GM23338 (cell line): ENCODE results near the gene RNFT2. TPM values are rescaled to one million over a fixed set of nuclear protein-coding genes. Genes with fewer than 3 reads are reported as not detected.

Source experiments
- ATAC-seq: fragments of 200-7000 bp; cut with Tn5 transposase; 3 replicates; pipeline ENCODE4 v1.9.1; 2020
- DNase-seq: peaks from one replicate; pipeline ENCODE4 v3.0.0-alpha.2; 2015; ENCODE audit warnings: low spot score
- H2AFZ ChIP-seq: fragments of 200-600 bp; sonication (generic); 2 replicates; pipeline ENCODE4 v1.8.0; 2016; ENCODE audit warnings: antibody characterized with exemption, mild to moderate bottlenecking, moderate library complexity
- H3F3A ChIP-seq: fragments of 200-600 bp; sonication (generic); replicated peaks from 2 replicates; pipeline ENCODE4 v1.8.0; 2017; ENCODE audit warnings: antibody characterized with exemption, mixed run types, low read depth
- H3K27ac ChIP-seq: fragments of 200-600 bp; sonication (generic); 2 replicates; pipeline ENCODE4 v1.6.1; 2016; ENCODE audit warnings: low read depth
- H3K27me3 ChIP-seq: fragments of 200-600 bp; sonication (generic); 2 replicates; pipeline ENCODE4 v1.8.0; 2016; ENCODE audit warnings: mild to moderate bottlenecking, mixed run types, moderate library complexity; ENCODE audit not compliant: insufficient read depth
- H3K36me3 ChIP-seq: fragments of 200-600 bp; sonication (generic); 2 replicates; pipeline ENCODE4 v1.8.0; 2016; ENCODE audit warnings: mild to moderate bottlenecking; ENCODE audit not compliant: insufficient read depth
- H3K4me1 ChIP-seq: fragments of 200-600 bp; sonication (generic); 2 replicates; pipeline ENCODE4 v1.8.0; 2016; ENCODE audit warnings: mild to moderate bottlenecking, moderate library complexity; ENCODE audit not compliant: insufficient read depth
- H3K4me2 ChIP-seq: fragments of 200-600 bp; sonication (generic); 2 replicates; pipeline ENCODE4 v1.7.1; 2017; ENCODE audit warnings: mixed run types
- H3K4me3 ChIP-seq: fragments of 200-600 bp; sonication (generic); 2 replicates; pipeline ENCODE4 v1.6.1; 2016; ENCODE audit warnings: mixed run types
- H3K79me2 ChIP-seq: fragments of 200-600 bp; sonication (generic); replicated peaks from 2 replicates; pipeline ENCODE4 v1.8.0; 2017; ENCODE audit warnings: mild to moderate bottlenecking; ENCODE audit not compliant: insufficient read depth
- H3K9me2 ChIP-seq: fragments of 200-600 bp; sonication (generic); 2 replicates; pipeline ENCODE4 v1.8.0; 2017; ENCODE audit not compliant: insufficient read depth
- H4K20me1 ChIP-seq: fragments of 200-600 bp; sonication (generic); replicated peaks from 2 replicates; pipeline ENCODE4 v1.8.0; 2017; ENCODE audit warnings: mild to moderate bottlenecking; ENCODE audit not compliant: insufficient read depth
- H3K27ac Mint-ChIP-seq: 2 replicates; pipeline ENCODE4 v1.8.0; 2020; ENCODE audit warnings: inconsistent platforms, mild to moderate bottlenecking, moderate library complexity, mixed read lengths
- H3K27me3 Mint-ChIP-seq: 3 replicates; pipeline ENCODE4 v1.8.0; 2022; ENCODE audit warnings: low read depth, mild to moderate bottlenecking, moderate library complexity, mixed read lengths, inconsistent platforms; ENCODE audit not compliant: insufficient read depth, poor library complexity
- H3K36me3 Mint-ChIP-seq: 3 replicates; pipeline ENCODE4 v1.8.0; 2021; ENCODE audit warnings: low read depth, mild to moderate bottlenecking, inconsistent platforms, moderate library complexity, mixed read lengths
- H3K4me1 Mint-ChIP-seq: 3 replicates; pipeline ENCODE4 v1.8.0; 2020; ENCODE audit warnings: mild to moderate bottlenecking, inconsistent platforms, mixed read lengths
- H3K4me3 Mint-ChIP-seq: 3 replicates; pipeline ENCODE4 v1.8.0; 2021; ENCODE audit warnings: moderate library complexity, mild to moderate bottlenecking, inconsistent platforms, mixed read lengths
- H3K9me3 Mint-ChIP-seq: 3 replicates; pipeline ENCODE4 v1.8.0; 2020; ENCODE audit warnings: moderate library complexity, mild to moderate bottlenecking, inconsistent platforms, mixed read lengths
- CREB1 ChIP-seq: fragments of 250-450 bp; sonication (Bioruptor Pico); IDR thresholded peaks from 2 replicates; pipeline ENCODE4 v1.5.0; 2020; ENCODE audit warnings: low read depth, mild to moderate bottlenecking, moderate library complexity
- EZH2phosphoT487 ChIP-seq: fragments of 200-600 bp; sonication (generic); IDR thresholded peaks from one replicate; pipeline ENCODE4 v1.8.1; 2018; ENCODE audit warnings: antibody characterized with exemption; ENCODE audit not compliant: unreplicated experiment
- JUNB ChIP-seq: IDR thresholded peaks from one replicate; pipeline ENCODE4 v1.6.1; 2016; ENCODE audit warnings: antibody characterized with exemption; ENCODE audit not compliant: unreplicated experiment
- STAT1 ChIP-seq: IDR thresholded peaks from one replicate; pipeline ENCODE4 v1.6.1; 2016; ENCODE audit warnings: antibody characterized with exemption; ENCODE audit not compliant: unreplicated experiment
- polyA plus RNA-seq: library from polyadenylated mRNA; unstranded; fragments of >200 nt; fragmentation: Nextera tagmentation; extraction: Ambion mirVana; gene quantifications from 2 replicates; pipeline ENCODE4 v1.2.1, GENCODE V29; 2016
- total RNA-seq: library from RNA; depleted of rRNA; stranded (reverse); fragments of >200 nt; shearing (Covaris generic); gene quantifications from 2 replicates; pipeline ENCODE4 v1.2.3, GENCODE V29; 2014
- TF ChIP-seq, protein P1 (sequence below): IDR thresholded peaks from one replicate; pipeline ENCODE4 v1.6.1; 2018; ENCODE audit warnings: antibody characterized with exemption; ENCODE audit not compliant: unreplicated experiment
- TF ChIP-seq, protein P2 (sequence below), 2 experiments: fragments of 200-600 bp in 1 of 2; sonication (generic) in 1 of 2; conservative IDR thresholded peaks; 2 replicates each; pipeline versions ENCODE4 v1.5.1 to v1.6.1; 2016 to 2017; ENCODE audit warnings: antibody characterized with exemption in 2 of 2, low read depth in 2 of 2, mild to moderate bottlenecking in 2 of 2, moderate library complexity in 1 of 2
- TF ChIP-seq, protein P3 (sequence below): fragments of 250-450 bp; sonication (Bioruptor Pico); IDR thresholded peaks from 2 replicates; pipeline ENCODE4 v1.5.0; 2020; ENCODE audit warnings: mild to moderate bottlenecking, moderate library complexity

RNFT2 gene
- total and polyA plus RNA-seq, 2 experiments from 2014 or later: 19.3 to 22.9 TPM

DNA sequence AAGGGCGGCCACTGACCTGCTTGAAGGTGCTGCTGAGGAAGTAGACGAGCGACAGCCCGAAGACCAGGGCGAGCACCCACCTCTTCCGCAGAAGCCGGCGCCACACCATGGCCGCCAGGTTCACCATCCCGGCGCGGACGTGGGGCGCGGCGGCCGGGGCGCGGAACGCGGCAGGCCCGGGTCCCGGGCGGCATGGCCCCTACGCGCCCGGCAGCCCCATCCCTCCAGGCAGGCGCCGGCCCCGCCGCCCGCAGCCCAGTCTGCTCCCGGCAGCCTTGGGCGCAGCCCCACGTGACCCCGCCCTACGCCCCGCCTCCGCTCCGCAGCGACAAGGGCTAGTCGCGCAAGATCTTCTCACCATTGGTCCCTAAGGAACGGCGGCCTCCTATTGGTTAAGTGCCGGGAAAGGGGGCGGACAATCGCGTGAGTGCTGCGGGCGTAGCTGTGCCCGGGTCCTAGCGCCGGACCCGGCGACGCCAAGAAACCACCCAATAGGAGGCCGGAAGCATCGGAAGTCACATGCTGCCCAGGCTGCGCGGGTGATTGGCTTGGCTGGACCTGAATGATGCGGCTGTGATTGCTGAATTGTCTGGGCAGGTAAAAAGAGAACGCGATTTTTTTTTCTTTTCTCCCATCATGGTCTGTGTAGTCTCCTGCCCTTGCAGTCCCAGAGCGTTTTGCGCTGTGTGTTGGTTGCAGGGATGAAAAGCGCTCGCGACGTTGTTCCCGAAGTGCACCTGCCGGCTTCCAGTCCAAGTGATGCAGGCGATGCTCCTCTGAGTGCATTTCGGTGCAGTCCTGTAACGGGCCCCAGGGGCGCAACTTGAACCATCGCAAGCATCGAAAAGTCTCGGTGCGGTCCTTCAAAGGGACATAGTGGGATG lies at the start of gene RNFT2, which contains the start of gene SPRING1 (continued):
- TF ChIP-seq, protein P1, sequence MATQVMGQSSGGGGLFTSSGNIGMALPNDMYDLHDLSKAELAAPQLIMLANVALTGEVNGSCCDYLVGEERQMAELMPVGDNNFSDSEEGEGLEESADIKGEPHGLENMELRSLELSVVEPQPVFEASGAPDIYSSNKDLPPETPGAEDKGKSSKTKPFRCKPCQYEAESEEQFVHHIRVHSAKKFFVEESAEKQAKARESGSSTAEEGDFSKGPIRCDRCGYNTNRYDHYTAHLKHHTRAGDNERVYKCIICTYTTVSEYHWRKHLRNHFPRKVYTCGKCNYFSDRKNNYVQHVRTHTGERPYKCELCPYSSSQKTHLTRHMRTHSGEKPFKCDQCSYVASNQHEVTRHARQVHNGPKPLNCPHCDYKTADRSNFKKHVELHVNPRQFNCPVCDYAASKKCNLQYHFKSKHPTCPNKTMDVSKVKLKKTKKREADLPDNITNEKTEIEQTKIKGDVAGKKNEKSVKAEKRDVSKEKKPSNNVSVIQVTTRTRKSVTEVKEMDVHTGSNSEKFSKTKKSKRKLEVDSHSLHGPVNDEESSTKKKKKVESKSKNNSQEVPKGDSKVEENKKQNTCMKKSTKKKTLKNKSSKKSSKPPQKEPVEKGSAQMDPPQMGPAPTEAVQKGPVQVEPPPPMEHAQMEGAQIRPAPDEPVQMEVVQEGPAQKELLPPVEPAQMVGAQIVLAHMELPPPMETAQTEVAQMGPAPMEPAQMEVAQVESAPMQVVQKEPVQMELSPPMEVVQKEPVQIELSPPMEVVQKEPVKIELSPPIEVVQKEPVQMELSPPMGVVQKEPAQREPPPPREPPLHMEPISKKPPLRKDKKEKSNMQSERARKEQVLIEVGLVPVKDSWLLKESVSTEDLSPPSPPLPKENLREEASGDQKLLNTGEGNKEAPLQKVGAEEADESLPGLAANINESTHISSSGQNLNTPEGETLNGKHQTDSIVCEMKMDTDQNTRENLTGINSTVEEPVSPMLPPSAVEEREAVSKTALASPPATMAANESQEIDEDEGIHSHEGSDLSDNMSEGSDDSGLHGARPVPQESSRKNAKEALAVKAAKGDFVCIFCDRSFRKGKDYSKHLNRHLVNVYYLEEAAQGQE: no peak

DNA sequence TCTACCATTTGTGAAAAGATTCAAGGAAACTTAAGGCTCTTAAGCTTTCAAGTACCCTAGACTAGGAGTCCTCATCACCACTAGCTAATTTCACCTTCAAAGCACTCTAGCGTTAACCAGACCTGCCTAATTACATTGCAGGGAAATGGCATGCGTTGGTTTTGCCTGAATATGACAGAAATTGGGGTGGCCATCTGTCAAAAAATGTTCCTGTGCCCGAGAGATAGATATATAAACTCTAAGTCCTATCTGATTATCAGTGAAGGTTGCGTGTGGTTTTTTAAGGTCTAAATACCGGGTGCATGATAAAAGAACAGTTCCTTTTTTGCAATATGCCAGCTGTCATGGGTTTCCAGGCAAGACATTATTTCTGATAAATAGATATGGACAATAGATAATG lies 48.6 kb upstream of the RNFT2 start:
- Histone ChIP-seq H3K4me2 (no peak overlapping the region), H4K20me1 (no peaks in the 10 kb centered on the region), H3K36me3 (no peaks in the 10 kb centered on the region), H3K9me2 (no peaks in the 10 kb centered on the region), H3F3A (no peaks in the 10 kb centered on the region), H2AFZ (no peak overlapping the region), H3K4me3 (no peak overlapping the region), H3K4me1 (peaks cover 18% of the 10 kb centered on the region), H3K79me2 (no peaks in the 10 kb centered on the region), H3K27ac (no peak overlapping the region), H3K27me3 (peaks cover 10% of the 10 kb centered on the region)
- H3K36me3 Mint-ChIP-seq: no peaks in the 10 kb centered on the region; the same call in 2 of the 3 replicates
- peaks cover 4% of the 10 kb centered on the region; the same call in 1 of the 3 replicates for H3K9me3 Mint-ChIP-seq
- H3K27ac Mint-ChIP-seq: no peak overlapping the region
- DNase-seq (no peak), ATAC-seq (no peak)
- no peak overlapping the region for H3K4me3 Mint-ChIP-seq
- peaks cover 19% of the 10 kb centered on the region for H3K4me1 Mint-ChIP-seq
- peaks cover 20% of the 10 kb centered on the region for H3K27me3 Mint-ChIP-seq
- TF ChIP-seq JUNB (no peak), STAT1 (no peak), CREB1 (CRISPR knock-in tag) (no peak), EZH2phosphoT487 (no peak)
- TF ChIP-seq, protein P2, sequence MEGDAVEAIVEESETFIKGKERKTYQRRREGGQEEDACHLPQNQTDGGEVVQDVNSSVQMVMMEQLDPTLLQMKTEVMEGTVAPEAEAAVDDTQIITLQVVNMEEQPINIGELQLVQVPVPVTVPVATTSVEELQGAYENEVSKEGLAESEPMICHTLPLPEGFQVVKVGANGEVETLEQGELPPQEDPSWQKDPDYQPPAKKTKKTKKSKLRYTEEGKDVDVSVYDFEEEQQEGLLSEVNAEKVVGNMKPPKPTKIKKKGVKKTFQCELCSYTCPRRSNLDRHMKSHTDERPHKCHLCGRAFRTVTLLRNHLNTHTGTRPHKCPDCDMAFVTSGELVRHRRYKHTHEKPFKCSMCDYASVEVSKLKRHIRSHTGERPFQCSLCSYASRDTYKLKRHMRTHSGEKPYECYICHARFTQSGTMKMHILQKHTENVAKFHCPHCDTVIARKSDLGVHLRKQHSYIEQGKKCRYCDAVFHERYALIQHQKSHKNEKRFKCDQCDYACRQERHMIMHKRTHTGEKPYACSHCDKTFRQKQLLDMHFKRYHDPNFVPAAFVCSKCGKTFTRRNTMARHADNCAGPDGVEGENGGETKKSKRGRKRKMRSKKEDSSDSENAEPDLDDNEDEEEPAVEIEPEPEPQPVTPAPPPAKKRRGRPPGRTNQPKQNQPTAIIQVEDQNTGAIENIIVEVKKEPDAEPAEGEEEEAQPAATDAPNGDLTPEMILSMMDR (conservative IDR thresholded peaks at IDR 0.05; ENCODE audit: low read depth in 2 of 2): no peak
- TF ChIP-seq, protein P1: no peak
- TF ChIP-seq, protein P3, sequence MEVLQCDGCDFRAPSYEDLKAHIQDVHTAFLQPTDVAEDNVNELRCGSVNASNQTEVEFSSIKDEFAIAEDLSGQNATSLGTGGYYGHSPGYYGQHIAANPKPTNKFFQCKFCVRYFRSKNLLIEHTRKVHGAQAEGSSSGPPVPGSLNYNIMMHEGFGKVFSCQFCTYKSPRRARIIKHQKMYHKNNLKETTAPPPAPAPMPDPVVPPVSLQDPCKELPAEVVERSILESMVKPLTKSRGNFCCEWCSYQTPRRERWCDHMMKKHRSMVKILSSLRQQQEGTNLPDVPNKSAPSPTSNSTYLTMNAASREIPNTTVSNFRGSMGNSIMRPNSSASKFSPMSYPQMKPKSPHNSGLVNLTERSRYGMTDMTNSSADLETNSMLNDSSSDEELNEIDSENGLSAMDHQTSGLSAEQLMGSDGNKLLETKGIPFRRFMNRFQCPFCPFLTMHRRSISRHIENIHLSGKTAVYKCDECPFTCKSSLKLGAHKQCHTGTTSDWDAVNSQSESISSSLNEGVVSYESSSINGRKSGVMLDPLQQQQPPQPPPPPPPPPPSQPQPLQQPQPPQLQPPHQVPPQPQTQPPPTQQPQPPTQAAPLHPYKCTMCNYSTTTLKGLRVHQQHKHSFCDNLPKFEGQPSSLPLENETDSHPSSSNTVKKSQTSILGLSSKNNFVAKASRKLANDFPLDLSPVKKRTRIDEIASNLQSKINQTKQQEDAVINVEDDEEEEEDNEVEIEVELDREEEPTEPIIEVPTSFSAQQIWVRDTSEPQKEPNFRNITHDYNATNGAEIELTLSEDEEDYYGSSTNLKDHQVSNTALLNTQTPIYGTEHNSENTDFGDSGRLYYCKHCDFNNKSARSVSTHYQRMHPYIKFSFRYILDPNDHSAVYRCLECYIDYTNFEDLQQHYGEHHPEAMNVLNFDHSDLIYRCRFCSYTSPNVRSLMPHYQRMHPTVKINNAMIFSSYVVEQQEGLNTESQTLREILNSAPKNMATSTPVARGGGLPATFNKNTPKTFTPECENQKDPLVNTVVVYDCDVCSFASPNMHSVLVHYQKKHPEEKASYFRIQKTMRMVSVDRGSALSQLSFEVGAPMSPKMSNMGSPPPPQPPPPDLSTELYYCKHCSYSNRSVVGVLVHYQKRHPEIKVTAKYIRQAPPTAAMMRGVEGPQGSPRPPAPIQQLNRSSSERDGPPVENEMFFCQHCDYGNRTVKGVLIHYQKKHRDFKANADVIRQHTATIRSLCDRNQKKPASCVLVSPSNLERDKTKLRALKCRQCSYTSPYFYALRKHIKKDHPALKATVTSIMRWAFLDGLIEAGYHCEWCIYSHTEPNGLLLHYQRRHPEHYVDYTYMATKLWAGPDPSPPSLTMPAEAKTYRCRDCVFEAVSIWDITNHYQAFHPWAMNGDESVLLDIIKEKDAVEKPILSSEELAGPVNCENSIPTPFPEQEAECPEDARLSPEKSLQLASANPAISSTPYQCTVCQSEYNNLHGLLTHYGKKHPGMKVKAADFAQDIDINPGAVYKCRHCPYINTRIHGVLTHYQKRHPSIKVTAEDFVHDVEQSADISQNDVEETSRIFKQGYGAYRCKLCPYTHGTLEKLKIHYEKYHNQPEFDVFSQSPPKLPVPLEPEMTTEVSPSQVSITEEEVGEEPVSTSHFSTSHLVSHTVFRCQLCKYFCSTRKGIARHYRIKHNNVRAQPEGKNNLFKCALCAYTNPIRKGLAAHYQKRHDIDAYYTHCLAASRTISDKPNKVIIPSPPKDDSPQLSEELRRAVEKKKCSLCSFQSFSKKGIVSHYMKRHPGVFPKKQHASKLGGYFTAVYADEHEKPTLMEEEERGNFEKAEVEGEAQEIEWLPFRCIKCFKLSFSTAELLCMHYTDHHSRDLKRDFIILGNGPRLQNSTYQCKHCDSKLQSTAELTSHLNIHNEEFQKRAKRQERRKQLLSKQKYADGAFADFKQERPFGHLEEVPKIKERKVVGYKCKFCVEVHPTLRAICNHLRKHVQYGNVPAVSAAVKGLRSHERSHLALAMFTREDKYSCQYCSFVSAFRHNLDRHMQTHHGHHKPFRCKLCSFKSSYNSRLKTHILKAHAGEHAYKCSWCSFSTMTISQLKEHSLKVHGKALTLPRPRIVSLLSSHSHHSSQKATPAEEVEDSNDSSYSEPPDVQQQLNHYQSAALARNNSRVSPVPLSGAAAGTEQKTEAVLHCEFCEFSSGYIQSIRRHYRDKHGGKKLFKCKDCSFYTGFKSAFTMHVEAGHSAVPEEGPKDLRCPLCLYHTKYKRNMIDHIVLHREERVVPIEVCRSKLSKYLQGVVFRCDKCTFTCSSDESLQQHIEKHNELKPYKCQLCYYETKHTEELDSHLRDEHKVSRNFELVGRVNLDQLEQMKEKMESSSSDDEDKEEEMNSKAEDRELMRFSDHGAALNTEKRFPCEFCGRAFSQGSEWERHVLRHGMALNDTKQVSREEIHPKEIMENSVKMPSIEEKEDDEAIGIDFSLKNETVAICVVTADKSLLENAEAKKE (CRISPR knock-in tag): no peak
